ENCODE measurements around the gene TMEM39B. TPM values are rescaled to one million over a fixed set of nuclear protein-coding genes. Genes with fewer than 3 reads are reported as not detected.
A peak's percentile ranks its signal among the peaks of the same experiment; 100 is the strongest.

TMEM39B gene
- total and polyA plus RNA-seq, 2 experiments from 2014 or later = 10.1 to 17.8 TPM

GRCh38 chr1:32127409-32128198 lies 54.9 kb downstream of the TMEM39B start:
- TF ChIP-seq CTCF (conservative IDR thresholded peaks at IDR 0.05; ENCODE audit: low read depth in 2 of 2) (peak in 1 of 2 experiments; percentile 35; a peak in 1 of 4 replicates), ETS1 (IDR thresholded peaks at IDR 0.05) (no peak), STAT1 (IDR thresholded peaks at IDR 0.05; ENCODE audit: unreplicated experiment) (no peak), REST (IDR thresholded peaks at IDR 0.05; ENCODE audit: unreplicated experiment) (no peak), ZNF114 (CRISPR knock-in tag; IDR thresholded peaks at IDR 0.05) (no peak)
- Histone ChIP-seq H2AFZ (no peak overlapping the region), H3K27ac (ENCODE audit: low read depth) (peak overlapping the region; percentile 74), H3K36me3 (ENCODE audit: insufficient read depth) (no peaks in the 10 kb centered on the region), H3K27me3 (ENCODE audit: insufficient read depth) (no peaks in the 10 kb centered on the region), H3K4me3 (no peak overlapping the region), H4K20me1 (replicated peaks; ENCODE audit: insufficient read depth) (peaks cover 55% of the 10 kb centered on the region), H3K79me2 (replicated peaks; ENCODE audit: insufficient read depth) (peaks cover 98% of the 10 kb centered on the region), H3K4me2 (no peak overlapping the region), H3K9me2 (ENCODE audit: insufficient read depth) (no peaks in the 10 kb centered on the region), H3F3A (replicated peaks; ENCODE audit: low read depth) (peaks cover 4% of the 10 kb centered on the region; the same call in 1 of the 2 replicates), H3K4me1 (ENCODE audit: insufficient read depth) (peaks cover 17% of the 10 kb centered on the region)
- H3K9me3 Mint-ChIP-seq = no peaks in the 10 kb centered on the region
- 0 out of 2 replicates have a peak overlapping the region, but pooled peaks have one; percentile 84 for H3K27ac Mint-ChIP-seq
- no peaks in the 10 kb centered on the region for H3K27me3 Mint-ChIP-seq (ENCODE audit: insufficient read depth, low read depth, poor library complexity)
- H3K36me3 Mint-ChIP-seq (ENCODE audit: low read depth) = peaks cover 8% of the 10 kb centered on the region; the same call in 2 of the 3 replicates
- peak; percentile 64 for ATAC-seq
- no peak overlapping the region for H3K4me3 Mint-ChIP-seq
- DNase-seq (ENCODE audit: low spot score) = peak; percentile 33
- H3K4me1 Mint-ChIP-seq = peaks cover 27% of the 10 kb centered on the region

- Histone ChIP-seq H3K79me2 (replicated peaks; ENCODE audit: insufficient read depth) (peaks cover 98% of the 10 kb centered on the region), H3K36me3 (ENCODE audit: insufficient read depth) (no peaks in the 10 kb centered on the region), H3K9me2 (ENCODE audit: insufficient read depth) (no peaks in the 10 kb centered on the region), H3F3A (replicated peaks; ENCODE audit: low read depth) (peaks cover 4% of the 10 kb centered on the region; the same call in 1 of the 2 replicates), H3K4me3 (no peak overlapping the region), H2AFZ (no peak overlapping the region), H3K27me3 (ENCODE audit: insufficient read depth) (no peaks in the 10 kb centered on the region), H3K4me2 (no peak overlapping the region), H3K4me1 (ENCODE audit: insufficient read depth) (peaks cover 17% of the 10 kb centered on the region), H4K20me1 (replicated peaks; ENCODE audit: insufficient read depth) (peaks cover 48% of the 10 kb centered on the region), H3K27ac (ENCODE audit: low read depth) (peak overlapping the region; percentile 71; the same call in 1 of the 2 replicates)
- no peak for ATAC-seq
- Mint-ChIP-seq H3K27ac (no peak overlapping the region), H3K4me1 (peaks cover 27% of the 10 kb centered on the region), H3K27me3 (ENCODE audit: insufficient read depth, low read depth, poor library complexity) (no peaks in the 10 kb centered on the region), H3K9me3 (no peaks in the 10 kb centered on the region), H3K36me3 (ENCODE audit: low read depth) (peaks cover 9% of the 10 kb centered on the region; the same call in 2 of the 3 replicates), H3K4me3 (no peak overlapping the region)
- DNase-seq (ENCODE audit: low spot score) = no peak
- TF ChIP-seq REST (IDR thresholded peaks at IDR 0.05; ENCODE audit: unreplicated experiment) = no peak
- TF ChIP-seq CTCF (conservative IDR thresholded peaks at IDR 0.05; ENCODE audit: low read depth in 2 of 2) = no peak
- TF ChIP-seq ZNF331 (CRISPR knock-in tag; IDR thresholded peaks at IDR 0.05; ENCODE audit: low read depth) = no peak
- no peak for TF ChIP-seq NANOG (IDR thresholded peaks at IDR 0.05; ENCODE audit: borderline replicate concordance)
- no peak for TF ChIP-seq POLR2AphosphoS5 (IDR thresholded peaks at IDR 0.05; ENCODE audit: low read depth)
- TF ChIP-seq ETS1 (IDR thresholded peaks at IDR 0.05) = no peak
Measured at GRCh38 chr1:32128479-32128878, 55.7 kb downstream of the TMEM39B start.

All from GM23338 (cell line).